HEK293T (cell line): ENCODE data around the gene SLC4A2.
"Not testable (repeated sequence)": the region's sequence is repeated elsewhere in the genome, so short reads cannot be mapped to it uniquely, and the experiment has no call there.

Experiments
- CTCF ChIA-PET: fragments of 350-600 bp; formaldehyde crosslinking; extraction: SDS; loops from one replicate; lab custom pipeline; 2021; ENCODE audit warnings: antibody characterized with exemption, inconsistent platforms; lab: Yijun Ruan, JAX
- POLR2A ChIA-PET: fragments of 350-600 bp; formaldehyde crosslinking; extraction: SDS; loops from one replicate; lab custom pipeline; 2020; ENCODE audit warnings: antibody characterized with exemption, inconsistent platforms; lab: Yijun Ruan, JAX
- DNase-seq: peaks from one replicate; pipeline ENCODE4 v3.0.0; 2012; ENCODE audit warnings: mixed read lengths; ENCODE audit errors: extremely low spot score
- ARNT ChIP-seq: fragments of 450-650 bp; IDR thresholded peaks from 2 replicates; pipeline ENCODE4 v1.6.1; 2017; ENCODE audit warnings: mild to moderate bottlenecking
- BHLHE40 ChIP-seq: fragments of 450-650 bp; IDR thresholded peaks from 2 replicates; pipeline ENCODE4 v1.6.1; 2016; ENCODE audit warnings: mild to moderate bottlenecking, moderate library complexity, borderline replicate concordance
- CTBP1 ChIP-seq: fragments of 450-650 bp; IDR thresholded peaks from 2 replicates; pipeline ENCODE4 v1.6.1; 2016; ENCODE audit warnings: borderline replicate concordance
- ELF4 ChIP-seq: fragments of 450-650 bp; IDR thresholded peaks from 2 replicates; pipeline ENCODE4 v1.6.1; 2017; ENCODE audit warnings: antibody characterized with exemption
- FOXA1 ChIP-seq: fragments of 450-650 bp; IDR thresholded peaks from 2 replicates; pipeline ENCODE4 v1.6.1; 2016; ENCODE audit warnings: mild to moderate bottlenecking
- FOXK2 ChIP-seq: fragments of 450-650 bp; IDR thresholded peaks from 2 replicates; pipeline ENCODE4 v1.6.1; 2016; ENCODE audit warnings: mild to moderate bottlenecking
- FOXM1 ChIP-seq: fragments of 450-650 bp; IDR thresholded peaks from 2 replicates; pipeline ENCODE4 v1.6.1; 2017; ENCODE audit warnings: mild to moderate bottlenecking, borderline replicate concordance
- HDGF ChIP-seq: fragments of 450-650 bp; IDR thresholded peaks from 2 replicates; pipeline ENCODE4 v1.6.1; 2017; ENCODE audit warnings: antibody characterized with exemption, borderline replicate concordance
- L3MBTL2 ChIP-seq: fragments of 450-650 bp; conservative IDR thresholded peaks from 2 replicates; pipeline ENCODE4 v1.6.1; 2016; ENCODE audit warnings: mild to moderate bottlenecking
- LEF1 ChIP-seq: fragments of 450-650 bp; IDR thresholded peaks from 2 replicates; pipeline ENCODE4 v1.6.1; 2017; ENCODE audit warnings: mild to moderate bottlenecking, borderline replicate concordance
- NFRKB ChIP-seq: fragments of 450-650 bp; IDR thresholded peaks from 2 replicates; pipeline ENCODE4 v1.6.1; 2016; ENCODE audit warnings: mild to moderate bottlenecking, moderate library complexity
- PKNOX1 ChIP-seq: fragments of 450-650 bp; IDR thresholded peaks from 2 replicates; pipeline ENCODE4 v1.6.1; 2016
- SP1 ChIP-seq: fragments of 450-650 bp; IDR thresholded peaks from 2 replicates; pipeline ENCODE4 v1.6.1; 2017
- SUZ12 ChIP-seq: fragments of 450-650 bp; IDR thresholded peaks from 2 replicates; pipeline ENCODE4 v1.6.1; 2016; ENCODE audit warnings: mild to moderate bottlenecking
- TARDBP ChIP-seq: fragments of 450-650 bp; IDR thresholded peaks from 2 replicates; pipeline ENCODE4 v1.6.1; 2016
- ZNF384 ChIP-seq: fragments of 450-650 bp; IDR thresholded peaks from 2 replicates; pipeline ENCODE4 v1.6.1; 2016

Gene SLC4A2

GRCh38 chr7:151059367-151060112 is at the start of gene SLC4A2:
TSS of gene SLC4A2 (plus strand) at chr7:151059589. CDS start at chr7:151061988, 2,399 bp downstream.
- peak; percentile 94 for DNase-seq
- ChIA-PET POLR2A (interaction anchor here (0.6 to 4.3 kb wide), 13 partner anchors 8 to 52 kb away, joined by 3 to 38 read pairs (median 8); partner anchors contain the start of genes ABCB8, AGAP3, FASTK and TMUB1), CTCF (interaction anchor here (1.2 to 1.7 kb wide), 3 partner anchors 42 to 52 kb away, joined by 4 read pairs; no protein-coding TSS in a partner anchor)
- TF ChIP-seq FOXM1 (no peak; the same call in 1 of the 2 replicates), L3MBTL2 (no peak), HDGF (no peak), ZNF384 (no peak), ARNT (no peak), LEF1 (no peak), SUZ12 (no peak), BHLHE40 (no peak), NFRKB (no peak), PKNOX1 (no peak), CTBP1 (no peak), ELF4 (no peak), TARDBP (no peak), FOXA1 (no peak), FOXK2 (no peak), SP1 (no peak)

- no peak for DNase-seq
- TF ChIP-seq SUZ12 = no peak
- TF ChIP-seq BHLHE40 = no peak
- no peak for TF ChIP-seq FOXM1
- no peak for TF ChIP-seq SP1
- no peak for TF ChIP-seq LEF1
- TF ChIP-seq PKNOX1 = no peak
- TF ChIP-seq CTBP1 = no peak
- no peak for TF ChIP-seq ZNF384
- no peak for TF ChIP-seq FOXK2
- TF ChIP-seq FOXA1 = no peak
- no peak for TF ChIP-seq TARDBP
- no peak for TF ChIP-seq HDGF
- TF ChIP-seq L3MBTL2 = no peak
- TF ChIP-seq ELF4 = no peak
- no peak for TF ChIP-seq NFRKB
- TF ChIP-seq ARNT = no peak
- ChIA-PET POLR2A (interaction anchor here (0.6 to 2.0 kb wide), 4 partner anchors 9 to 1863 kb away, joined by 3 to 10 read pairs (median 3); partner anchors contain the start of genes ABCB8 and FASTK), CTCF (interaction anchor here (1.1 to 6.7 kb wide), 5 partner anchors 8 to 162 kb away, joined by 3 to 40 read pairs (median 4); no protein-coding TSS in a partner anchor)
Observed at GRCh38 chr7:151010037-151010306, 49.4 kb upstream of the SLC4A2 start.

GRCh38 chr7:151010307-151011096 is 48.9 kb upstream of the SLC4A2 start:
- no peak for DNase-seq
- ChIA-PET CTCF (interaction anchor here (0.6 to 6.7 kb wide), 9 partner anchors 8 to 162 kb away, joined by 3 to 40 read pairs (median 4); no protein-coding TSS in a partner anchor), POLR2A (interaction anchor here (0.6 to 2.0 kb wide), 4 partner anchors 9 to 1864 kb away, joined by 3 to 10 read pairs (median 3); partner anchors contain the start of genes ABCB8 and FASTK)
- no peak for TF ChIP-seq TARDBP
- no peak for TF ChIP-seq FOXM1
- no peak for TF ChIP-seq SUZ12
- TF ChIP-seq CTBP1 = no peak
- no peak for TF ChIP-seq BHLHE40
- TF ChIP-seq SP1 = no peak
- TF ChIP-seq HDGF = no peak
- TF ChIP-seq NFRKB = no peak
- no peak for TF ChIP-seq FOXA1
- TF ChIP-seq PKNOX1 = no peak
- no peak for TF ChIP-seq L3MBTL2
- TF ChIP-seq ARNT = no peak
- no peak for TF ChIP-seq ELF4
- TF ChIP-seq ZNF384 = no peak

GRCh38 chr7:151011097-151011409 is 48.3 kb upstream of the SLC4A2 start:
- CTCF ChIA-PET = interaction anchor here (0.5 to 6.7 kb wide), 10 partner anchors 7 to 161 kb away, joined by 3 to 40 read pairs (median 4); no protein-coding TSS in a partner anchor
- DNase-seq = no peak
- POLR2A ChIA-PET = no interaction called here

GRCh38 chr7:151011616-151012015 is 47.8 kb upstream of the SLC4A2 start:
- ChIA-PET CTCF (interaction anchor here (0.5 to 2.0 kb wide), 8 partner anchors 8 to 113 kb away, joined by 3 to 5 read pairs (median 3); no protein-coding TSS in a partner anchor), POLR2A (interaction anchor here (1.9 kb wide), 1 partner anchor 17 kb away, joined by 9 read pairs; the partner anchor contains the start of gene ABCB8)
- DNase-seq = not testable (repeated sequence)

More at GRCh38 chr7:151011097-151011409, 48.3 kb upstream of the SLC4A2 start:
- TF ChIP-seq ARNT (no peak), FOXM1 (no peak), PKNOX1 (no peak), SUZ12 (no peak), FOXK2 (no peak), BHLHE40 (no peak), SP1 (no peak), ELF4 (no peak), TARDBP (no peak), FOXA1 (no peak), L3MBTL2 (no peak), CTBP1 (no peak)
